Activated naive CD8-positive, alpha-beta T cell treated with anti-CD3 and anti-CD28 coated beads, Interleukin-2, amount 50 U/mL, for 16 hours (primary cell): Measurements from ENCODE around the gene BPIFB2.

Experiments
- DNase-seq: peaks from one replicate; pipeline ENCODE4 v3.0.0-alpha.2; 2020; ENCODE audit warnings: low read depth, low spot score

Gene BPIFB2

DNA sequence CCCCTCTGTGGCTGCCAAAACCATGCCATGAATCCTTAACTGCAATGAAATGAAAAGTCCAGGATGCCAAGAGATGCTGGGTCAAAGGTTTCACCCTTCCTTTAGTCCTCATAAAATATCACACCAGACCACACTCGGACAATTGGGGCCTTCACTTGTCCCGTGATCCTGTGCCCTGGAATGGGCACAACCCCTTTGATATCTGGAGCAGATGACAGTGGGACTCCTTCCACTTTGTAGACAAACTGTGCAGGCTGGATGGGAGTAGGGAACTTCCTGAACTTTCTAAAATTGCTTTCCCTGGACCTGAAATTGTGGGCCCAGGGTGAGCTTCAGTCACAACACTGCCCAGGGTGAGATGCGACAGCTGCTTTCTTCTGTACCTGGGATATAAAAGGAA is 14.4 kb downstream of the BPIFB2 start:
- DNase-seq: no peak

- DNase-seq: no peak
Measured at GRCh38 chr20:33022289-33022688, 14.8 kb downstream of the BPIFB2 start.

DNA sequence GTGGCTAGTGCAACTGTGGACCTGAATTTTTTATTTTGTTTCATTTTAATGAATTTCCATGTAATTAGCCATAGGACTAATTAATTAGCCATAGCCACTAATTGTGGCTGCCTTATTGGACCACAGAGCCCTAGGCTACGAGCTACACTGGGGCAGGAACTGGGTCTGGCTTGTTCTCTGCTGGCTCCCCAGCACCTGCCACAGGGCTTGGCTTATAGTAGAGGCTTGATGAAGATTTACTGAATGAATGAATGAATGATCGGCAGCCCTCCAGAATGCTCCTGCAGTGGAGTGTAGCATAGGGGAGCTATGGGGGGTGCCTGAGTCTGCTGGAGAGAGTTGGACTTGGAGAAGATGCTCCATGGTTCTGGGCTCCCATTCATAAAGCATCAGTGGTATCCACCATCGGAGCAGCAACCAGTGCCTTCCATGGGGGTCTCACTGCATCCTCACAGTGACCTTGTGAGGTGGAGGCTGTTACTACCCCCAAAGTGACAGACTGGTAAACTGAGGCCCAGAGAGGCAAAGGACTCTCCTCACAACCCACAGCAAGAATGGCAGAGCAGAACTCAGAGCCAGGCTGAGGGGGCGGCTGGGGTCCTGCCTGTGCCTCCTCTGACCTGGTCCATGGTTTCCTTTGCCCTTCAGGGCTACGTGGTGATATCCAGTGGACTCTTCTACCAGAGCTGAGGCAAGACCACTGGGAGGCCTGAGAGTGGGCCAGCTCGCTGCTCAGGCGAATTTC is 15.4 kb downstream of the BPIFB2 start:
- DNase-seq: no peak

- no peak for DNase-seq
Measured at GRCh38 chr20:33023439-33024242, 16.1 kb downstream of the BPIFB2 start.

- DNase-seq: no peak
Measured at GRCh38 chr20:33024243-33024560, 16.7 kb downstream of the BPIFB2 start.

- DNase-seq: no peak
Measured at GRCh38 chr20:33024609-33025317, 17.3 kb downstream of the BPIFB2 start.

GRCh38 chr20:33025318-33025876 is 17.9 kb downstream of the BPIFB2 start:
- DNase-seq: no peak

GRCh38 chr20:33026072-33026778 is 18.7 kb downstream of the BPIFB2 start:
- DNase-seq: no peak

- no peak for DNase-seq
Measured at GRCh38 chr20:33026779-33027759, 19.6 kb downstream of the BPIFB2 start.

GRCh38 chr20:33027769-33028751 is 20.6 kb downstream of the BPIFB2 start:
- no peak for DNase-seq

GRCh38 chr20:33028875-33029274 is 21.4 kb downstream of the BPIFB2 start:
- no peak for DNase-seq

DNA sequence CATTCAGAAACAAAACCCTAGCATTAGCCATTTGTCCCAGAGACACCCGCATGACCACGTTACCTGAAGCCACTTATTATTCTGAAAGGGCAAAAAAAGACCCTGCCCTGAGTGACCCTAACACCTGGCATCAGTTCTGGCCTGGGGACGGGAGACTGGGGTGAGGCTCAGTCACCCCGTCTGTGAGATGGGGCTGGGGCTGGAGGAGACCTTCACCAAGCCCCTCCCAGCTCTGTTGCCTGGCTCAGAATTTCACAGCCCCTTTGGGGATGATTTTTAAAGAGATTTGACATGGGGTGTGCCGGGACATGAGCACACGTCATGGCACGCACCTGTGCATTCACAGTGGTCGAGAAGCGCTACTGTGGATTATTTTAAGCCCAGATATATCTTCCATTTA is 22.6 kb downstream of the BPIFB2 start:
- DNase-seq: no peak

- DNase-seq: no peak
Measured at GRCh38 chr20:33030569-33030968, 23.1 kb downstream of the BPIFB2 start.

- no peak for DNase-seq
Measured at GRCh38 chr20:33031531-33031930, 24.0 kb downstream of the BPIFB2 start, which contains the start of gene BPIFB6. Gene BPIFB6, plus strand, starts transcription at chr20:33031648. Its CDS starts 0 bp downstream, at chr20:33031648.

DNA sequence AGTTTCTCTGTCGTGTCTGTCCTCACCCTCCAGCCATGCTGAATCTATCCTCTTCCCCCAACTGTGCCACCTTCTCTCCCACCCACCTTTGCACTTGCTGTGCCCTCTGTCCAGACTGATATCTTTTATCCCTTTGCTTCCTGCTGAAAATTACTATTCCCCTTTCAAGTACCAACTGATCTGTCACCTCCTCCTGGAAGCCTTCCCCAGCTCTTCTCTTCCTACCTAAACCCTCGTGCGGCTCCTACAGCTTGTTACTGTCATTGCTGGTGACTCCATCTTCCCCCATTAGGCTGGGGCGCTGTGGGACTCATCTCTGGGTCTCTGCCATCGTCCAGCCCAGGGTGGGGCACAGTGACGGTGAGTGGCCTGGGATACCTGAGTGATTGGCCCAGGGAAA is 25.1 kb downstream of the BPIFB2 start:
- DNase-seq: no peak

GRCh38 chr20:33033381-33033780 is 25.9 kb downstream of the BPIFB2 start:
- no peak for DNase-seq

DNA sequence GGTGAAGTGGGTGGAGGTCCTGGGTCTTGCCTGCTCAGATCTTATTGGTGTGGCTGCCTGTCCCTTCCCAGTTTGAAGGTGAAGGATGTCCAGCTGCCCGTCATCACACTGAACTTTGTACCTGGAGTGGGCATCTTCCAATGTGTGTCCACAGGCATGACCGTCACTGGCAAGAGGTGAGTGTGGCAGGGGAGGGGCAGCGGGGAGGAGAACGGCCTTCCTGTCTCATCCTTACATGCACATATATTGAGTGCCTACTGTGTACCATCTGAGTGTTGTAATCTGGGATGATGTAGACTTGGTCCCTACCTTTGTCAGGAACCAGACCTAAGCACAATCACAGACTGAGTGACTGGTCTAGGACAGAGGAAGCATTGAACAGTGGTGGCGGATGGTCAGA is 26.6 kb downstream of the BPIFB2 start:
- no peak for DNase-seq

- no peak for DNase-seq
Measured at GRCh38 chr20:33034901-33035492, 27.5 kb downstream of the BPIFB2 start.

- no peak for DNase-seq
Measured at GRCh38 chr20:33037456-33037855, 30.0 kb downstream of the BPIFB2 start.
